Prostate gland (tissue), 2 donors: ENCODE results near the gene BNC2. TPM values are rescaled to one million over a fixed set of nuclear protein-coding genes. Genes with fewer than 3 reads are reported as not detected.

Source experiments
- DNase-seq: peaks from one replicate; pipeline ENCODE4 v3.0.0-alpha.2; 2019; ENCODE audit warnings: low spot score
- H3K27ac ChIP-seq, 2 donors: fragments of 200-600 bp; sonication (generic); 2 replicates each; pipeline ENCODE4 v1.5.1; 2017 to 2019
- H3K27me3 ChIP-seq: fragments of 200-600 bp; sonication (generic); replicated peaks from 2 replicates; pipeline ENCODE4 v1.5.1; 2019; ENCODE audit not compliant: insufficient read depth
- H3K36me3 ChIP-seq, 2 donors: fragments of 200-600 bp; sonication (generic); 1 replicate in 1 of 2; 2 replicates in 1 of 2; pipeline versions ENCODE4 v1.5.1 to v1.8.1; 2017 to 2019
- H3K4me1 ChIP-seq: fragments of 200-600 bp; sonication (generic); replicated peaks from 2 replicates; pipeline ENCODE4 v1.5.1; 2019
- H3K4me3 ChIP-seq, 2 donors: fragments of 200-600 bp; sonication (generic); 2 replicates each; pipeline ENCODE4 v1.5.1; 2017 to 2019
- H3K9me3 ChIP-seq: fragments of 200-600 bp; sonication (generic); 2 replicates; pipeline ENCODE4 v1.5.1; 2017
- CTCF ChIP-seq, 4 experiments: fragments of 200-600 bp in 2 of 4; fragments of 450-650 bp in 2 of 4; sonication (generic) in 2 of 4; IDR thresholded peaks; 1 replicate in 3 of 4; 2 replicates in 1 of 4; pipeline ENCODE4 v1.5.1; 2016 to 2019; ENCODE audit warnings: antibody characterized with exemption in 4 of 4, mild to moderate bottlenecking in 2 of 4, moderate library complexity in 2 of 4
- POLR2A ChIP-seq: fragments of 450-650 bp; IDR thresholded peaks from one replicate; pipeline ENCODE4 v1.6.1; 2016; ENCODE audit warnings: antibody characterized with exemption, mild to moderate bottlenecking
- POLR2AphosphoS5 ChIP-seq: sonication (generic); formaldehyde crosslinking; IDR thresholded peaks from one replicate; pipeline ENCODE4 v1.6.1; 2017; ENCODE audit warnings: antibody characterized with exemption
- WGBS: methylation state at CpG from one replicate; pipeline ENCODE4 v1.1.5; 2018; 5-methylcytosine and 5-hydroxymethylcytosine counted together
- intact Hi-C: fragments of 100-400 bp; cut with DNase I; formaldehyde crosslinking; loops from one replicate; pipeline ENCODE4 v1.14.2; 2022
- total RNA-seq, 2 donors: library from RNA; depleted of rRNA; stranded (reverse); fragments of >200 nt; gene quantifications; one replicate each; pipeline ENCODE4 v1.1.0, GENCODE V29; 2016

The BNC2 gene
- total RNA-seq, 2 donors from 2014 or later, result 4.9 to 37.2 TPM

DNA sequence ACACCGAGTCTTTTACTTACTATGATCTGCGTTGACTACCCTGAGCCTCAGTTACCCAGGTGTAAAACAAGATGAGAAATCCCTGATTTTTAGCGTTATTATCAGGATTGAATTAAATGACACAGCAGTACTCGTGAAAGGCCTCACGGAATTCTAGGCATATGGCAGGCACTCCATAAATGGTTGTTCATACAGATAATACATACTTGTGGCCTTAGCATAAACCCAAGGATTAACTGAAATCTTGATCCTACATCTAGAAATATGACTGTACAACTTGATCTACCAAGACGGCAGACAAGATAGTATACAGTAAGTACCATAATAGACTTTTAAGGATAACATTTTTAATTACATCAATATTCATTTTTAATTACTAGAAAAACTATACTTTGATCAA is 409.8 kb downstream of the BNC2 start:
- no peaks in the 10 kb centered on the region for H3K36me3 ChIP-seq
- no peaks in the 10 kb centered on the region for H3K27me3 ChIP-seq
- intact Hi-C loops, result no loop called here
- TF ChIP-seq CTCF (IDR thresholded peaks at IDR 0.05) (no peak), POLR2AphosphoS5 (no peak), POLR2A (no peak)
- DNase-seq, result no peak
- no peaks in the 10 kb centered on the region for H3K9me3 ChIP-seq
- no peak overlapping the region for H3K27ac ChIP-seq
- 95% methylated on average over 6 of the region's 6 CpGs for WGBS
- H3K4me3 ChIP-seq, result no peak overlapping the region
- peaks cover 7% of the 10 kb centered on the region for H3K4me1 ChIP-seq

- TF ChIP-seq POLR2AphosphoS5 (no peak), POLR2A (no peak), CTCF (IDR thresholded peaks at IDR 0.05) (no peak)
- Histone ChIP-seq H3K4me3 (no peak overlapping the region), H3K9me3 (no peaks in the 10 kb centered on the region), H3K36me3 (no peaks in the 10 kb centered on the region), H3K27me3 (no peaks in the 10 kb centered on the region), H3K4me1 (peaks cover 7% of the 10 kb centered on the region), H3K27ac (no peak overlapping the region)
- 82% methylated on average over 6 of the region's 6 CpGs for WGBS
- no peak for DNase-seq
- intact Hi-C loops, result no loop called here
Measured at GRCh38 chr9:16459421-16460148, 410.9 kb downstream of the BNC2 start.

DNA sequence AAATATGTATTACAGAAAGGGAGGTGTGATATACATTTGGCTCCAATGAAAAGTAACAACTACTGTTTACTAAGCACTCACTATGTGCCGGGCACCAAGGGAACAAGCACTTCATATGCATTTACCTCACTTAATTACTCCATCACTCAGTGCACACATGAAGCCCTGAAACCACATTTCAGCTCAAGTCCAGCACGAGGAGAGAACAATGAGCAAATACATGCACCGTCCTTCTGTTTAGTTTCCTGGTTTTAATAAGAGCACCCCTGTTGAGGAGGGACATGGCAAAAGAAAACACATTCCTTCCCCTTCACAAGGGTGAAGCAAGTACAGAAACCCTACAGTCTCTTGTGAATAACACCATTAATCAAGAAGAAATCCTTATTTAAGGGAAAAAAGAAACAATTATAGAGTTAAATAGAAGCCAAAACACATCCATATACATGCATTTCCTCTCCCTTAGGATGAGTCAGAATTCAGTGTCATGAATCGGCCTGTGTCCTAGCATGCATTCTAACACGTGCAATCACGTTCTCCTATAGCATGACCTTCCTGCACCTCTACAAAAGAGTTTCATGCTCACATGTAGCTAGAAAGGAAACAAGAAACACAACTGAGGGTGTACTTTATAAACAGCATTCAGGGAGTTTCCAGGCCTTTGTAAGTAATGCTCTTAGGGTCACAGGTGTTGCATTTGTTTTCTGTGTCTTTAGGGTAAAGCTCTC is 411.6 kb downstream of the BNC2 start:
- DNase-seq, result no peak
- WGBS, result 49% methylated on average over 6 of the region's 6 CpGs
- no peak for TF ChIP-seq CTCF (IDR thresholded peaks at IDR 0.05)
- no peak for TF ChIP-seq POLR2A
- TF ChIP-seq POLR2AphosphoS5, result no peak

GRCh38 chr9:16455842-16456241 is 414.6 kb downstream of the BNC2 start:
- intact Hi-C loops, result no loop called here
- Histone ChIP-seq H3K4me3 (no peak overlapping the region), H3K27me3 (no peaks in the 10 kb centered on the region), H3K9me3 (no peaks in the 10 kb centered on the region), H3K36me3 (no peaks in the 10 kb centered on the region), H3K4me1 (no peaks in the 10 kb centered on the region), H3K27ac (no peak overlapping the region)
- no peak for DNase-seq
- TF ChIP-seq POLR2AphosphoS5, result no peak
- no peak for TF ChIP-seq CTCF (IDR thresholded peaks at IDR 0.05)
- TF ChIP-seq POLR2A, result no peak

More for the DNA sequence above, 411.6 kb downstream of the BNC2 start:
- intact Hi-C loops, result no loop called here
- H3K36me3 ChIP-seq, result no peaks in the 10 kb centered on the region
- no peak overlapping the region for H3K27ac ChIP-seq
- H3K4me1 ChIP-seq, result peaks cover 7% of the 10 kb centered on the region
- H3K27me3 ChIP-seq, result no peaks in the 10 kb centered on the region
- no peaks in the 10 kb centered on the region for H3K9me3 ChIP-seq
- no peak overlapping the region for H3K4me3 ChIP-seq

DNA sequence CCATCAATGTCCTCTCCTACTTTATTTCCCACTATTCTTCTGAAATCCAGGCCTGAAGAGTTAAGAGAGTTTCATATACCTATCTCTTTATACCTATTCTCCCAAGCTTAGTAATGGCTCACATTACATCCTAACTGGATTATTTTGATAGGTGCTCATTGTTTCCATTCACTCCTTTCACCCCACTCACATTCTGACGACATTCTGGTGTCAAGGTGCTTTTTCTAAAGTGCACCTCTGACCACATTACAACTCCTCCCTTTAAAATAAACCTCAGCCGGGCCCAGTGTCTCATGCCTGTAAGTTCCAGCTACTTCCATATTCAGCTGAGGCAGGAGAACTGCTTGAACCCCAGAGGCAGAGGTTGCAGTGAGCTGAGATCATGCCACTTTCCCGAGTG is 417.1 kb downstream of the BNC2 start:
- H3K4me1 ChIP-seq, result no peaks in the 10 kb centered on the region
- H3K27me3 ChIP-seq, result no peaks in the 10 kb centered on the region
- TF ChIP-seq POLR2AphosphoS5 (no peak), CTCF (IDR thresholded peaks at IDR 0.05) (no peak), POLR2A (no peak)
- no peak overlapping the region for H3K27ac ChIP-seq
- DNase-seq, result no peak
- WGBS, result 62% methylated on average over 3 of the region's 3 CpGs
- no peaks in the 10 kb centered on the region for H3K9me3 ChIP-seq
- H3K36me3 ChIP-seq, result no peaks in the 10 kb centered on the region
- intact Hi-C loops, result no loop called here
- no peak overlapping the region for H3K4me3 ChIP-seq
